GM12892 (cell line): Measurements from ENCODE around the gene TLX3.

ENCODE experiments used
- POLR2A ChIP-seq: IDR thresholded peaks from 2 replicates; pipeline ENCODE4 v1.6.1; 2011; ENCODE audit warnings: low read depth, low read length, control low read depth
- POLR2AphosphoS5 ChIP-seq: IDR thresholded peaks from 2 replicates; pipeline ENCODE4 v1.6.1; 2011; ENCODE audit warnings: low read depth, low read length, control low read depth
- TAF1 ChIP-seq: IDR thresholded peaks from 2 replicates; pipeline ENCODE4 v1.6.1; 2011; ENCODE audit warnings: low read depth, mild to moderate bottlenecking, control low read depth, low read length, borderline replicate concordance

GRCh38 chr5:171307789-171308452 is 1.1 kb upstream of the TLX3 start:
- TF ChIP-seq POLR2A: no peak
- TF ChIP-seq TAF1: no peak
- no peak for TF ChIP-seq POLR2AphosphoS5
